Measurements from ENCODE around the gene HUS1B. TPM values are rescaled to one million over a fixed set of nuclear protein-coding genes. Genes with fewer than 3 reads are reported as not detected.

Gene HUS1B
- total and polyA plus RNA-seq, 2 of the 8 experiments (the other 6 are each of a cell fraction or from before 2014, with no cell fraction given) = 0.48 to 1.1 TPM

DNA sequence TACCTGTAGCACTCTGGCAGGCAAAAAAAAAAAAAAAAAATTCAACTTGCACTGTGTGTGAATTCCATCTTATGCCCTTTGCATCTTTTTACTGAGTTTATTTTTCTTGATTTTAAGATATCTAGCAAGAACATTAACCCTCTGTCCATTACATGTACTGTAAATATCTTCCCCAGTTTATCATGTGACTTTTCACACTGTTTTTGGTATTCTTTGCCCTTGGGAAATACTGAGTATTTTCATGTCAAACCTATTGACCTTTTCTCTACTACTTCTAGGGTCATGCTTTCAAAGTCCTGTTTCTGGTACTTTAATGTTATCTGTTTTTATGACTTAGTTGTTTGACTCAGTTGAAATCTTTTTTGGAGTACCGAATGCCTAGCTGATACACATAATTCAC is 843 bp upstream of the HUS1B start (continued):
- TF ChIP-seq, protein P1, sequence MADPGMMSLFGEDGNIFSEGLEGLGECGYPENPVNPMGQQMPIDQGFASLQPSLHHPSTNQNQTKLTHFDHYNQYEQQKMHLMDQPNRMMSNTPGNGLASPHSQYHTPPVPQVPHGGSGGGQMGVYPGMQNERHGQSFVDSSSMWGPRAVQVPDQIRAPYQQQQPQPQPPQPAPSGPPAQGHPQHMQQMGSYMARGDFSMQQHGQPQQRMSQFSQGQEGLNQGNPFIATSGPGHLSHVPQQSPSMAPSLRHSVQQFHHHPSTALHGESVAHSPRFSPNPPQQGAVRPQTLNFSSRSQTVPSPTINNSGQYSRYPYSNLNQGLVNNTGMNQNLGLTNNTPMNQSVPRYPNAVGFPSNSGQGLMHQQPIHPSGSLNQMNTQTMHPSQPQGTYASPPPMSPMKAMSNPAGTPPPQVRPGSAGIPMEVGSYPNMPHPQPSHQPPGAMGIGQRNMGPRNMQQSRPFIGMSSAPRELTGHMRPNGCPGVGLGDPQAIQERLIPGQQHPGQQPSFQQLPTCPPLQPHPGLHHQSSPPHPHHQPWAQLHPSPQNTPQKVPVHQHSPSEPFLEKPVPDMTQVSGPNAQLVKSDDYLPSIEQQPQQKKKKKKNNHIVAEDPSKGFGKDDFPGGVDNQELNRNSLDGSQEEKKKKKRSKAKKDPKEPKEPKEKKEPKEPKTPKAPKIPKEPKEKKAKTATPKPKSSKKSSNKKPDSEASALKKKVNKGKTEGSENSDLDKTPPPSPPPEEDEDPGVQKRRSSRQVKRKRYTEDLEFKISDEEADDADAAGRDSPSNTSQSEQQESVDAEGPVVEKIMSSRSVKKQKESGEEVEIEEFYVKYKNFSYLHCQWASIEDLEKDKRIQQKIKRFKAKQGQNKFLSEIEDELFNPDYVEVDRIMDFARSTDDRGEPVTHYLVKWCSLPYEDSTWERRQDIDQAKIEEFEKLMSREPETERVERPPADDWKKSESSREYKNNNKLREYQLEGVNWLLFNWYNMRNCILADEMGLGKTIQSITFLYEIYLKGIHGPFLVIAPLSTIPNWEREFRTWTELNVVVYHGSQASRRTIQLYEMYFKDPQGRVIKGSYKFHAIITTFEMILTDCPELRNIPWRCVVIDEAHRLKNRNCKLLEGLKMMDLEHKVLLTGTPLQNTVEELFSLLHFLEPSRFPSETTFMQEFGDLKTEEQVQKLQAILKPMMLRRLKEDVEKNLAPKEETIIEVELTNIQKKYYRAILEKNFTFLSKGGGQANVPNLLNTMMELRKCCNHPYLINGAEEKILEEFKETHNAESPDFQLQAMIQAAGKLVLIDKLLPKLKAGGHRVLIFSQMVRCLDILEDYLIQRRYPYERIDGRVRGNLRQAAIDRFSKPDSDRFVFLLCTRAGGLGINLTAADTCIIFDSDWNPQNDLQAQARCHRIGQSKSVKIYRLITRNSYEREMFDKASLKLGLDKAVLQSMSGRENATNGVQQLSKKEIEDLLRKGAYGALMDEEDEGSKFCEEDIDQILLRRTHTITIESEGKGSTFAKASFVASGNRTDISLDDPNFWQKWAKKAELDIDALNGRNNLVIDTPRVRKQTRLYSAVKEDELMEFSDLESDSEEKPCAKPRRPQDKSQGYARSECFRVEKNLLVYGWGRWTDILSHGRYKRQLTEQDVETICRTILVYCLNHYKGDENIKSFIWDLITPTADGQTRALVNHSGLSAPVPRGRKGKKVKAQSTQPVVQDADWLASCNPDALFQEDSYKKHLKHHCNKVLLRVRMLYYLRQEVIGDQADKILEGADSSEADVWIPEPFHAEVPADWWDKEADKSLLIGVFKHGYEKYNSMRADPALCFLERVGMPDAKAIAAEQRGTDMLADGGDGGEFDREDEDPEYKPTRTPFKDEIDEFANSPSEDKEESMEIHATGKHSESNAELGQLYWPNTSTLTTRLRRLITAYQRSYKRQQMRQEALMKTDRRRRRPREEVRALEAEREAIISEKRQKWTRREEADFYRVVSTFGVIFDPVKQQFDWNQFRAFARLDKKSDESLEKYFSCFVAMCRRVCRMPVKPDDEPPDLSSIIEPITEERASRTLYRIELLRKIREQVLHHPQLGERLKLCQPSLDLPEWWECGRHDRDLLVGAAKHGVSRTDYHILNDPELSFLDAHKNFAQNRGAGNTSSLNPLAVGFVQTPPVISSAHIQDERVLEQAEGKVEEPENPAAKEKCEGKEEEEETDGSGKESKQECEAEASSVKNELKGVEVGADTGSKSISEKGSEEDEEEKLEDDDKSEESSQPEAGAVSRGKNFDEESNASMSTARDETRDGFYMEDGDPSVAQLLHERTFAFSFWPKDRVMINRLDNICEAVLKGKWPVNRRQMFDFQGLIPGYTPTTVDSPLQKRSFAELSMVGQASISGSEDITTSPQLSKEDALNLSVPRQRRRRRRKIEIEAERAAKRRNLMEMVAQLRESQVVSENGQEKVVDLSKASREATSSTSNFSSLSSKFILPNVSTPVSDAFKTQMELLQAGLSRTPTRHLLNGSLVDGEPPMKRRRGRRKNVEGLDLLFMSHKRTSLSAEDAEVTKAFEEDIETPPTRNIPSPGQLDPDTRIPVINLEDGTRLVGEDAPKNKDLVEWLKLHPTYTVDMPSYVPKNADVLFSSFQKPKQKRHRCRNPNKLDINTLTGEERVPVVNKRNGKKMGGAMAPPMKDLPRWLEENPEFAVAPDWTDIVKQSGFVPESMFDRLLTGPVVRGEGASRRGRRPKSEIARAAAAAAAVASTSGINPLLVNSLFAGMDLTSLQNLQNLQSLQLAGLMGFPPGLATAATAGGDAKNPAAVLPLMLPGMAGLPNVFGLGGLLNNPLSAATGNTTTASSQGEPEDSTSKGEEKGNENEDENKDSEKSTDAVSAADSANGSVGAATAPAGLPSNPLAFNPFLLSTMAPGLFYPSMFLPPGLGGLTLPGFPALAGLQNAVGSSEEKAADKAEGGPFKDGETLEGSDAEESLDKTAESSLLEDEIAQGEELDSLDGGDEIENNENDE (IDR thresholded peaks at IDR 0.05; ENCODE audit: insufficient replicate concordance, low read length) = no peak
- TF ChIP-seq RNF2 (IDR thresholded peaks at IDR 0.05; ENCODE audit: borderline replicate concordance, low read depth, low read length, missing control alignments, poor library complexity, severe bottlenecking) (no peak), CBX8 (IDR thresholded peaks at IDR 0.05; ENCODE audit: borderline replicate concordance, low read depth, low read length) (no peak), SAP30 (IDR thresholded peaks at IDR 0.05; ENCODE audit: insufficient read depth, insufficient replicate concordance, low read length) (no peak), POLR2A (IDR thresholded peaks at IDR 0.05; ENCODE audit: control extremely low read depth in 1 of 2, low read depth in 2 of 2, low read length in 2 of 2) (no peak), SIN3A (conservative IDR thresholded peaks at IDR 0.05 in 1 of 2, IDR thresholded peaks at IDR 0.05 in 1 of 2; ENCODE audit: low read depth in 1 of 2, low read length in 2 of 2) (no peak), SP4 (IDR thresholded peaks at IDR 0.05; ENCODE audit: low read length) (no peak), FOSL1 (IDR thresholded peaks at IDR 0.05; ENCODE audit: insufficient read depth, low read depth, low read length) (no peak), POLR2AphosphoS5 (IDR thresholded peaks at IDR 0.05; ENCODE audit: low read depth, low read length) (no peak), SP1 (IDR thresholded peaks at IDR 0.05; ENCODE audit: low read depth, low read length) (no peak), TAF7 (optimal IDR thresholded peaks at IDR 0.05; ENCODE audit: borderline replicate concordance, low read depth, low read length) (no peak)
